CD8-positive, alpha-beta memory T cell (primary cell): ENCODE measurements around the gene JOSD2. TPM values are rescaled to one million over a fixed set of nuclear protein-coding genes. Genes with fewer than 3 reads are reported as not detected.

ENCODE experiments used
- CTCF ChIA-PET: fragments of 350-600 bp; sonication (Branson Sonifier 250); formaldehyde crosslinking; loops from one replicate; lab custom pipeline; 2021; ENCODE audit warnings: antibody characterized with exemption; lab: Charles Lee
- POLR2A ChIA-PET: fragments of 350-600 bp; sonication (Branson Sonifier 250); formaldehyde crosslinking; loops from one replicate; lab custom pipeline; 2021; ENCODE audit warnings: antibody characterized with exemption; lab: Charles Lee
- DNase-seq, 5 donors: peaks; one replicate each; pipeline versions ENCODE4 v3.0.0 to v3.0.0-alpha.2; 2020 to 2022; ENCODE audit warnings: mixed read lengths in 1 of 5
- H3K27ac ChIP-seq: one replicate; pipeline ENCODE4 v1.7.0; 2013; ENCODE audit warnings: low read depth, mild to moderate bottlenecking, low read length, moderate library complexity
- H3K27me3 ChIP-seq: 2 replicates; pipeline ENCODE4 v1.7.0; 2013; ENCODE audit warnings: low read length, mild to moderate bottlenecking; ENCODE audit not compliant: insufficient read depth, poor library complexity, severe bottlenecking
- H3K36me3 ChIP-seq: 2 replicates; pipeline ENCODE4 v1.7.0; 2013; ENCODE audit warnings: mild to moderate bottlenecking, low read length, moderate library complexity; ENCODE audit not compliant: insufficient read depth
- H3K4me1 ChIP-seq: 2 replicates; pipeline ENCODE4 v1.7.0; 2013; ENCODE audit warnings: mild to moderate bottlenecking, low read length, moderate library complexity; ENCODE audit not compliant: insufficient read depth
- H3K4me3 ChIP-seq: 2 replicates; pipeline ENCODE4 v1.7.0; 2013; ENCODE audit warnings: mild to moderate bottlenecking, low read length
- H3K9me3 ChIP-seq: 2 replicates; pipeline ENCODE4 v1.7.0; 2013; ENCODE audit warnings: mild to moderate bottlenecking, low read length
- H3K27ac Mint-ChIP-seq, 8 donors: one replicate each; pipeline ENCODE4 v1.8.0; 2020 to 2021; ENCODE audit warnings: mixed read lengths in 8 of 8, mild to moderate bottlenecking in 6 of 8, inconsistent platforms in 3 of 8, moderate library complexity in 3 of 8
- H3K27me3 Mint-ChIP-seq, 2 donors: one replicate each; pipeline ENCODE4 v1.8.0; 2020 to 2021; ENCODE audit warnings: mixed read lengths in 2 of 2, mild to moderate bottlenecking in 1 of 2, moderate library complexity in 1 of 2
- H3K36me3 Mint-ChIP-seq, 3 donors: one replicate each; pipeline ENCODE4 v1.8.0; 2020 to 2021; ENCODE audit warnings: mixed read lengths in 3 of 3, inconsistent platforms in 1 of 3, mild to moderate bottlenecking in 1 of 3
- H3K4me1 Mint-ChIP-seq, 3 donors: one replicate each; pipeline ENCODE4 v1.8.0; 2020 to 2021; ENCODE audit warnings: mixed read lengths in 3 of 3, inconsistent platforms in 1 of 3, mild to moderate bottlenecking in 1 of 3
- H3K4me3 Mint-ChIP-seq, 7 donors: one replicate each; pipeline ENCODE4 v1.8.0; 2020 to 2021; ENCODE audit warnings: mixed read lengths in 7 of 7, mild to moderate bottlenecking in 6 of 7, moderate library complexity in 4 of 7, inconsistent platforms in 2 of 7
- H3K9me3 Mint-ChIP-seq, 5 donors: one replicate each; pipeline ENCODE4 v1.8.0; 2020 to 2022; ENCODE audit warnings: mixed read lengths in 5 of 5, mild to moderate bottlenecking in 3 of 5, moderate library complexity in 2 of 5, inconsistent platforms in 1 of 5
- polyA plus RNA-seq: library from polyadenylated mRNA; unstranded; fragments of 300-500 nt; fragmentation: Illumina TruSeq; gene quantifications from one replicate; pipeline ENCODE4 v1.2.3, GENCODE V29; 2021
- total RNA-seq, 2 experiments: library from RNA; stranded (reverse); gene quantifications; one replicate each; pipeline ENCODE4 v1.2.3, GENCODE V29; 2021

JOSD2 gene
- total and polyA plus RNA-seq, 3 experiments from 2014 or later = 28.4 to 50.9 (median 47.4) TPM

DNA sequence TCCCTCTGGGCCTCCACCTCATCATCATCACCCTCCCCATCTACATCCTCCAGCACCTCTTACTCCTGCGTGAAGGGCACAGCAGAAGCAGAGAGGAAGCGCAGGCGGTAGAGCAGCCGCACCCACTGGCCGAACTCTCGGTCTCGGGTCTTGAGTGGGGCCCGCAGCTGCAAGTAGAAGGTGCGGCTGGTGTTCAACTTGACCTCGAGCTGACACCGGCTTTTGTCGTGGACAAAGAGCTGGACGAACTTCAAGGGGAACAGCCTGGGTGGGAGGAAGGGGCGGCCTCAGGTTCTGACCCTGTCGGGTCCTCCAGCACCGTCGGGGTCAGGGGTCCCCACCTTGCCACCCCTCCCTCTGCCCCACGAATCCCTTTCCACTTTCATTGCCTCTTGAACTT lies 43.4 kb downstream of the JOSD2 start:
- H3K27ac Mint-ChIP-seq = no peak overlapping the region
- peaks cover 6 to 18% of the 10 kb centered on the region in 2 donors for H3K27me3 Mint-ChIP-seq
- no peaks in the 10 kb centered on the region for H3K9me3 ChIP-seq
- H3K9me3 Mint-ChIP-seq = no peaks in the 10 kb centered on the region
- ChIA-PET POLR2A (no interaction called here), CTCF (no interaction called here)
- H3K36me3 Mint-ChIP-seq = peaks cover 0 to 1% (median 0%) of the 10 kb centered on the region in 3 donors
- H3K4me3 ChIP-seq = no peak overlapping the region
- no peak overlapping the region for H3K4me3 Mint-ChIP-seq
- H3K27me3 ChIP-seq = no peaks in the 10 kb centered on the region
- no peaks in the 10 kb centered on the region for H3K4me1 ChIP-seq
- no peak overlapping the region for H3K27ac ChIP-seq
- H3K36me3 ChIP-seq = no peaks in the 10 kb centered on the region
- no peaks in the 10 kb centered on the region for H3K4me1 Mint-ChIP-seq
- DNase-seq = no peak

DNA sequence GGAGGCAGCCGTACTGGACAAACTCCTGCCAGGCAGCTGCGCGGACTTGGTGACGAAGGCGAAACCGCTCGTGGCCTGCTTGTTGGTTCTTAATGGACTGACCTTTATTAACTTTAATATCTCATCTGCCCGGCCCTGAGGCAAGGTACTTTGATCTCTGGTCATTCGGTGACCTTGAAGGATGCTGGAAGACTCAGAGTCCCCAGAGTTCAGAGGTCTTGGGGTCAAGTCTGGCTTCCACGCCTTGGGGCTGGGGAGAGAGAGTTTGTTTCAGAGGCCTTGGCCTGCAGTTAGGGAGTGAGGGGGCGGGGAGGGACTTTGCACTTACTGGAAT lies 44.3 kb downstream of the JOSD2 start:
- Histone ChIP-seq H3K4me1 (no peaks in the 10 kb centered on the region), H3K36me3 (no peaks in the 10 kb centered on the region), H3K4me3 (no peak overlapping the region), H3K27me3 (no peaks in the 10 kb centered on the region), H3K27ac (no peak overlapping the region), H3K9me3 (no peaks in the 10 kb centered on the region)
- CTCF ChIA-PET = interaction anchor here (1.9 kb wide), 1 partner anchor 109 kb away, joined by 5 read pairs; no protein-coding TSS in a partner anchor
- Mint-ChIP-seq H3K4me3 (no peak overlapping the region), H3K27ac (no peak overlapping the region), H3K9me3 (no peaks in the 10 kb centered on the region), H3K36me3 (peaks cover 0 to 1% (median 0%) of the 10 kb centered on the region in 3 donors), H3K4me1 (no peaks in the 10 kb centered on the region), H3K27me3 (peaks cover 6 to 18% of the 10 kb centered on the region in 2 donors)
- POLR2A ChIA-PET = no interaction called here
- no peak for DNase-seq

DNA sequence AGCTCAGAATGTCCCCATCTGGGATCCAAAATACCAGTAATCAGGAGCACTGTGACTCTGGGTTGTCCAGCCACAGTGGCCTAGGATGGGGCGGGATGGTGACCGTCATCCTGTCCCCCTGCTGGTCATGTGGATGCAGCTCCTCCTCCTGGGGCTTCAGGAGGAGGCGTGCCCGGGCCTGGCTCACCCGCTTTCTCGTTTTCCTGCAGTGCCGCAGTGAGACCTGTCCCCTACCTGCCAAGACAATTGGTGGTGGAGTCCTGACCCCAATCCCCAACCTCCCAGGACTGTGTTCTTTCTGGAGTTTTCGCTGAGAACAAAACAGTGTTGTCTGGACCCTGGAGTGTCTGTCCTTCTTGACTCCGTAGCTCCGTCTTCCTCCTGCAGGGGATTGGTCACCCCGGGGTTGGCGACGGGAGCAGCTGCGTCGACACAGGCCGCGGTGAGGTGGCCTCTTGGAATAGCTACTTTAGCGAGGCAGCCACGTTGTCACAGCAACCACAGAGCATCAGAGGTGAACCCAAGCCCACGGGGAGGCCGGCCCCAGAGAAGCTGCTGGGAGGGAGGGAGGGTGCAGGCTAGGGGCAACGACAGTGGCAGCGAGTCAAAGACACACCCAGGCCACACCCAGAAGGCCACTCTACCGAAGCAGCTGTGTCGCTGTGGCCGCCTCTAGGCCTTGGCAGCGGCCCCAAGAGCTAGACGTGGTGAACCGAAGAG lies 44.8 kb downstream of the JOSD2 start:
- H3K4me3 Mint-ChIP-seq = no peak overlapping the region
- no peaks in the 10 kb centered on the region for H3K9me3 Mint-ChIP-seq
- POLR2A ChIA-PET = no interaction called here
- Histone ChIP-seq H3K4me1 (no peaks in the 10 kb centered on the region), H3K27me3 (no peaks in the 10 kb centered on the region), H3K36me3 (no peaks in the 10 kb centered on the region), H3K9me3 (no peaks in the 10 kb centered on the region), H3K27ac (no peak overlapping the region), H3K4me3 (no peak overlapping the region)
- DNase-seq = no peak
- peaks cover 0 to 1% (median 0%) of the 10 kb centered on the region in 3 donors for H3K4me1 Mint-ChIP-seq
- H3K36me3 Mint-ChIP-seq = peaks cover 0 to 1% (median 0%) of the 10 kb centered on the region in 3 donors
- H3K27me3 Mint-ChIP-seq = peaks cover 6 to 21% of the 10 kb centered on the region in 2 donors
- CTCF ChIA-PET = interaction anchor here (1.9 kb wide), 1 partner anchor 109 kb away, joined by 5 read pairs; no protein-coding TSS in a partner anchor
- no peak overlapping the region for H3K27ac Mint-ChIP-seq

DNA sequence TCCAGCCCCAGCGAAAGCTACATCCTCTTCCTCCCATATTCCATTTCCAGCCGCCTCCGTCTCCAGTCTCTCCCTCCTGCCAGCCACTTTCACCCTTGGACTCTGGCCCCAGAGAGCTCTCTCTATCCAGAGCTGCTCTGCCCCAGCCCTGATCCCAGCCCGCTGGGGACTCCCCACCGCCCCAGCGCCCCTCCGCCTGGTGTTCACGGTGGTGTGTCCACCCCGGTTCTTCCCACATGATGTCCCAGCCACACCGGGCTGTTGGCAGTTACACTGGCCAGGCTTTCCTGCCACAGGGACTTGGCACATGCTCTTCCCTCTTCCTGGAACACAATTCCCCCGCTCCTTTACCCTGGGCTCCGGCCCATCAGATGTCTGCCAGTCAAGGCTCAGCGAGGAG lies 46.0 kb downstream of the JOSD2 start:
- ChIA-PET CTCF (interaction anchor here (1.9 kb wide), 1 partner anchor 108 kb away, joined by 5 read pairs; no protein-coding TSS in a partner anchor), POLR2A (no interaction called here)
- no peak overlapping the region for H3K4me3 Mint-ChIP-seq
- H3K4me1 Mint-ChIP-seq = peaks cover 0 to 3% (median 1%) of the 10 kb centered on the region in 3 donors
- H3K36me3 Mint-ChIP-seq = peaks cover 0 to 1% (median 0%) of the 10 kb centered on the region in 3 donors
- peak overlapping the region in 1 of 8 donors; percentile 43 for H3K27ac Mint-ChIP-seq
- no peaks in the 10 kb centered on the region for H3K27me3 ChIP-seq
- H3K4me1 ChIP-seq = no peaks in the 10 kb centered on the region
- no peak overlapping the region for H3K27ac ChIP-seq
- H3K9me3 ChIP-seq = no peaks in the 10 kb centered on the region
- DNase-seq = no peak
- peaks cover 6 to 28% of the 10 kb centered on the region in 2 donors for H3K27me3 Mint-ChIP-seq
- H3K4me3 ChIP-seq = no peak overlapping the region
- no peaks in the 10 kb centered on the region for H3K9me3 Mint-ChIP-seq
- H3K36me3 ChIP-seq = no peaks in the 10 kb centered on the region

- no peak overlapping the region for H3K4me3 ChIP-seq
- H3K4me1 ChIP-seq = no peaks in the 10 kb centered on the region
- H3K27ac Mint-ChIP-seq = no peak overlapping the region
- H3K9me3 ChIP-seq = no peaks in the 10 kb centered on the region
- peaks cover 0 to 1% (median 0%) of the 10 kb centered on the region in 3 donors for H3K36me3 Mint-ChIP-seq
- H3K4me3 Mint-ChIP-seq = no peak overlapping the region
- no peaks in the 10 kb centered on the region for H3K27me3 ChIP-seq
- DNase-seq = no peak
- ChIA-PET POLR2A (no interaction called here), CTCF (no interaction called here)
- H3K36me3 ChIP-seq = no peaks in the 10 kb centered on the region
- H3K9me3 Mint-ChIP-seq = no peaks in the 10 kb centered on the region
- H3K4me1 Mint-ChIP-seq = peaks cover 0 to 3% (median 1%) of the 10 kb centered on the region in 3 donors
- H3K27ac ChIP-seq = no peak overlapping the region
- peaks cover 6 to 29% of the 10 kb centered on the region in 2 donors for H3K27me3 Mint-ChIP-seq
Observed at GRCh38 chr19:50464348-50464747, 46.6 kb downstream of the JOSD2 start.

DNA sequence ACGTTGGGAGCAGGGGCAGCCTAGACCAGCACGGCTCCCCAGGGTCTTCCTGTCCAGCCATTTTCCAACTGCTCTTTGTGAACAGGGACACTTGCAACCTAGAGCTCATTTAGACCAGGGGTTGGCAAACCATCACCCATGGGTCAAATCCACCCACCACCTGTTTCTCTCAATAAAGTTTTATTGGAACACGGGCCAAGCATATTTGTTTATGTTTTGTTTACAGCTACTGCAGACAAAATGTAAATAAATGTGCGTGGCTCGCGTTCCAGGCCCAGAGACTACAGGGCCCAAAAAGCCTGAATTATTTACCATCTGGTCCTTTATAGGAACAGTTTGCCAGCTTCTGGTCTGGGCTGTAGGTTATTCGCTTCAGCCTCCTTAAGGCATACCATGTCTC lies 48.0 kb downstream of the JOSD2 start:
- peaks cover 0 to 3% (median 1%) of the 10 kb centered on the region in 3 donors for H3K4me1 Mint-ChIP-seq
- Histone ChIP-seq H3K36me3 (no peaks in the 10 kb centered on the region), H3K4me1 (no peaks in the 10 kb centered on the region), H3K9me3 (no peaks in the 10 kb centered on the region), H3K27me3 (no peaks in the 10 kb centered on the region), H3K4me3 (no peak overlapping the region), H3K27ac (no peak overlapping the region)
- DNase-seq = no peak
- H3K9me3 Mint-ChIP-seq = no peaks in the 10 kb centered on the region
- POLR2A ChIA-PET = no interaction called here
- H3K27ac Mint-ChIP-seq = no peak overlapping the region
- no peak overlapping the region for H3K4me3 Mint-ChIP-seq
- peaks cover 0 to 1% (median 0%) of the 10 kb centered on the region in 3 donors for H3K36me3 Mint-ChIP-seq
- CTCF ChIA-PET = interaction anchor here (1.1 to 4.5 kb wide), 3 partner anchors 9 to 129 kb away, joined by 3 to 27 read pairs (median 3); no protein-coding TSS in a partner anchor
- H3K27me3 Mint-ChIP-seq = peaks cover 5 to 18% of the 10 kb centered on the region in 2 donors

GRCh38 chr19:50461066-50461875 lies 49.7 kb downstream of the JOSD2 start:
- H3K4me3 Mint-ChIP-seq = no peak overlapping the region
- H3K27ac Mint-ChIP-seq = peak overlapping the region in 1 of 8 donors; percentile 47
- ChIA-PET POLR2A (interaction anchor here (0.7 kb wide), 1 partner anchor 18 kb away, joined by 3 read pairs; no protein-coding TSS in a partner anchor), CTCF (interaction anchor here (0.7 to 4.5 kb wide), 10 partner anchors 9 to 108 kb away, joined by 3 to 27 read pairs (median 3); partner anchors contain the start of gene JOSD2)
- no peak overlapping the region for H3K27ac ChIP-seq
- H3K9me3 ChIP-seq = no peaks in the 10 kb centered on the region
- no peak overlapping the region for H3K4me3 ChIP-seq
- no peaks in the 10 kb centered on the region for H3K9me3 Mint-ChIP-seq
- H3K4me1 ChIP-seq = no peaks in the 10 kb centered on the region
- H3K36me3 Mint-ChIP-seq = peaks cover 0 to 1% (median 0%) of the 10 kb centered on the region in 3 donors
- peaks cover 0 to 3% (median 1%) of the 10 kb centered on the region in 3 donors for H3K4me1 Mint-ChIP-seq
- DNase-seq = peak; percentile 28 to 63 (median 42)
- no peaks in the 10 kb centered on the region for H3K36me3 ChIP-seq
- H3K27me3 Mint-ChIP-seq = peaks cover 5 to 27% of the 10 kb centered on the region in 2 donors
- H3K27me3 ChIP-seq = no peaks in the 10 kb centered on the region
